Mammary epithelial cell (primary cell): Measurements from ENCODE around the gene TRMT61A.

Experiments
- CTCF ChIP-seq, 2 donors: IDR thresholded peaks in 1 of 2; conservative IDR thresholded peaks in 1 of 2; 2 replicates each; pipeline ENCODE4 v1.5.1; 2011 to 2012; ENCODE audit warnings: inconsistent platforms in 2 of 2, low read length in 2 of 2, mild to moderate bottlenecking in 2 of 2, control low read depth in 1 of 2, low read depth in 1 of 2; ENCODE audit not compliant: insufficient read depth in 1 of 2; ENCODE audit errors: extremely low read depth in 1 of 2
- EZH2 ChIP-seq: IDR thresholded peaks from 2 replicates; pipeline ENCODE4 v1.6.1; 2012; ENCODE audit warnings: low read length, inconsistent platforms, borderline replicate concordance

- TF ChIP-seq CTCF (conservative IDR thresholded peaks at IDR 0.05 in 1 of 2, IDR thresholded peaks at IDR 0.05 in 1 of 2; ENCODE audit: extremely low read depth in 1 of 2, insufficient read depth in 1 of 2, low read depth in 1 of 2, low read length in 2 of 2) (no peak), EZH2 (no peak)
Measured at GRCh38 chr14:103550451-103551337, 21.7 kb downstream of the TRMT61A start.
